22Rv1 (cell line): ENCODE data around the gene LHFPL2.

Experiments used
- CTCF ChIP-seq: fragments of 450-650 bp; IDR thresholded peaks from 2 replicates; pipeline ENCODE4 v1.5.1; 2017; ENCODE audit warnings: mild to moderate bottlenecking
- ZFX ChIP-seq: fragments of 450-650 bp; IDR thresholded peaks from 2 replicates; pipeline ENCODE4 v1.6.1; 2017; ENCODE audit warnings: antibody characterized with exemption, borderline replicate concordance

GRCh38 chr5:78637468-78637867 lies 11.1 kb downstream of the LHFPL2 start:
- no peak for TF ChIP-seq CTCF
- no peak for TF ChIP-seq ZFX
